ENCODE data around the gene PEAK1. TPM values are rescaled to one million over a fixed set of nuclear protein-coding genes. Genes with fewer than 3 reads are reported as not detected.

Gene PEAK1
- total and polyA plus RNA-seq, 7 donors: 4.0 to 32.1 (median 25.3) TPM

- no peak for TF ChIP-seq CTCF (IDR thresholded peaks at IDR 0.05)
- peaks cover 13% of the 10 kb centered on the region for H3K4me1 ChIP-seq
- no peak for ATAC-seq
These were observed 37.4 kb upstream of the PEAK1 start for GRCh38 chr15:77457191-77457904.

GRCh38 chr15:77456746-77457145, 36.8 kb upstream of the PEAK1 start:
- TF ChIP-seq CTCF (IDR thresholded peaks at IDR 0.05): no peak
- Histone ChIP-seq H3K27ac (no peak overlapping the region), H3K4me1 (peaks cover 8% of the 10 kb centered on the region), H3K36me3 (ENCODE audit: insufficient read depth in 1 of 2, low read depth in 1 of 2) (peaks cover 0 to 25% of the 10 kb centered on the region in 2 donors), H3K4me3 (no peak overlapping the region), H3K9me3 (no peaks in the 10 kb centered on the region), H3K27me3 (ENCODE audit: insufficient read depth in 3 of 3, low read length in 2 of 3) (no peaks in the 10 kb centered on the region)
- DNase-seq: no peak
- 97 to 100% (median 100%) methylated on average over 1 of the region's 1 CpG for WGBS, 3 donors
- no peak for ATAC-seq
- intact Hi-C loops (cut with DNase I): no loop called here

More at GRCh38 chr15:77457191-77457904, 37.4 kb upstream of the PEAK1 start:
- WGBS, 3 donors: 72 to 76% (median 75%) methylated on average over 5 of the region's 5 CpGs
- DNase-seq: no peak
- H3K36me3 ChIP-seq (ENCODE audit: insufficient read depth in 1 of 2, low read depth in 1 of 2): peaks cover 0 to 25% of the 10 kb centered on the region in 2 donors
- H3K9me3 ChIP-seq: no peaks in the 10 kb centered on the region
- no peak overlapping the region for H3K27ac ChIP-seq
- H3K27me3 ChIP-seq (ENCODE audit: insufficient read depth in 3 of 3, low read length in 2 of 3): no peaks in the 10 kb centered on the region
- intact Hi-C loops (cut with DNase I): no loop called here
- no peak overlapping the region for H3K4me3 ChIP-seq

GRCh38 chr15:77455696-77456321, 35.9 kb upstream of the PEAK1 start:
- peaks cover 0 to 25% of the 10 kb centered on the region in 2 donors for H3K36me3 ChIP-seq (ENCODE audit: insufficient read depth in 1 of 2, low read depth in 1 of 2)
- intact Hi-C loops (cut with DNase I): no loop called here
- H3K9me3 ChIP-seq: no peaks in the 10 kb centered on the region
- H3K4me1 ChIP-seq: peaks cover 8% of the 10 kb centered on the region
- ATAC-seq (peak in 2 of 4 donors; percentile 54), DNase-seq (no peak)
- no peak overlapping the region for H3K4me3 ChIP-seq
- WGBS, 3 donors: 18 to 19% (median 19%) methylated on average over 3 of the region's 3 CpGs
- no peaks in the 10 kb centered on the region for H3K27me3 ChIP-seq (ENCODE audit: insufficient read depth in 3 of 3, low read length in 2 of 3)
- no peak for TF ChIP-seq CTCF (IDR thresholded peaks at IDR 0.05)
- no peak overlapping the region for H3K27ac ChIP-seq

GRCh38 chr15:77454951-77455350, 35.0 kb upstream of the PEAK1 start:
- Histone ChIP-seq H3K27ac (no peak overlapping the region), H3K9me3 (no peaks in the 10 kb centered on the region), H3K4me1 (peaks cover 8% of the 10 kb centered on the region), H3K36me3 (ENCODE audit: insufficient read depth in 1 of 2, low read depth in 1 of 2) (peaks cover 0 to 18% of the 10 kb centered on the region in 2 donors), H3K27me3 (ENCODE audit: insufficient read depth in 3 of 3, low read length in 2 of 3) (no peaks in the 10 kb centered on the region), H3K4me3 (no peak overlapping the region)
- no peak for DNase-seq
- TF ChIP-seq CTCF (IDR thresholded peaks at IDR 0.05): no peak
- intact Hi-C loops (cut with DNase I): no loop called here
- peak in 1 of 4 donors; percentile 27 for ATAC-seq
